ENCODE data around the gene TNFRSF12A. TPM values are rescaled to one million over a fixed set of nuclear protein-coding genes. Genes with fewer than 3 reads are reported as not detected.

TNFRSF12A gene
- total and polyA plus RNA-seq, 2 of the 13 experiments (the other 11 are each of a cell fraction or from before 2014, with no cell fraction given), result 61.9 to 66.0 TPM

DNA sequence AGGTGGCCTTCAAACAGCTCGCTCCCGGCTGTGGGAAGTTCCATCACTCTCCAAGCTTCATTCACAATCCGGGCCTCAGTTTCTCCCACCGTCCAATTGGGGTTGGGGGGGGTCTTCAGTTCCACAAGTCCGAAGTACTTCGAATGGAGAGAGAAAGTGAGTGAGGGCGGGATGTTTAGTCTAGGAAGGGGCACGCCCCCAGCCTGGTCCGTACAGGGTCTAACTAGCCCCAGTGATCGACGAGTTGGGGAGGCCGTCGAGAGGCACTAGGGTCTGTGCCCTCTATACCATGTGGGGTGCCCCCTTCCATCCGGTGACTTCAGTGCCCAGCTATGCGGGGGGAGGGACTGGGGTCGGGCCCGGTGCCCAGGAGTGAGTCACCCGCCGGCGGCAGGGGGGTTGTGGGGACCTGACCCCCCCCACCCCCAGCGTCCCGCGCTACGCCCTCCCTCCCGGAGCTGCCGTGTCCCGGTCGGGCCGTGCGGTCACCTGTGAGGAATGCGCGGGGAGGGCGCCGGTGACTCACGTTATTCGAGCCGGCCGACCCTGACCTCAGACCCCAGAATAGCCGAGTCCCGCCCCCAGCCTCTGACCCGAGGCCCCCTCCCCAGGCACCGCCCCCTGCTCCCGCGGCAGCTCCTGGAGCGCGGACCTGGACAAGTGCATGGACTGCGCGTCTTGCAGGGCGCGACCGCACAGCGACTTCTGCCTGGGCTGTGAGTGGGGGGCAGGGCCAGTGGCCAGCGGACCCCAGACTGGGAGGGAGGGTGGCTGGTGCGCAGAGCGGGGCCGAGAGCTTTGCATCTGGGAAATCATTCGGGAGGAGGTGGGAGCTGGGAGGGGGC lies 658 bp downstream of the TNFRSF12A start (continued):
- TF ChIP-seq, protein P1, sequence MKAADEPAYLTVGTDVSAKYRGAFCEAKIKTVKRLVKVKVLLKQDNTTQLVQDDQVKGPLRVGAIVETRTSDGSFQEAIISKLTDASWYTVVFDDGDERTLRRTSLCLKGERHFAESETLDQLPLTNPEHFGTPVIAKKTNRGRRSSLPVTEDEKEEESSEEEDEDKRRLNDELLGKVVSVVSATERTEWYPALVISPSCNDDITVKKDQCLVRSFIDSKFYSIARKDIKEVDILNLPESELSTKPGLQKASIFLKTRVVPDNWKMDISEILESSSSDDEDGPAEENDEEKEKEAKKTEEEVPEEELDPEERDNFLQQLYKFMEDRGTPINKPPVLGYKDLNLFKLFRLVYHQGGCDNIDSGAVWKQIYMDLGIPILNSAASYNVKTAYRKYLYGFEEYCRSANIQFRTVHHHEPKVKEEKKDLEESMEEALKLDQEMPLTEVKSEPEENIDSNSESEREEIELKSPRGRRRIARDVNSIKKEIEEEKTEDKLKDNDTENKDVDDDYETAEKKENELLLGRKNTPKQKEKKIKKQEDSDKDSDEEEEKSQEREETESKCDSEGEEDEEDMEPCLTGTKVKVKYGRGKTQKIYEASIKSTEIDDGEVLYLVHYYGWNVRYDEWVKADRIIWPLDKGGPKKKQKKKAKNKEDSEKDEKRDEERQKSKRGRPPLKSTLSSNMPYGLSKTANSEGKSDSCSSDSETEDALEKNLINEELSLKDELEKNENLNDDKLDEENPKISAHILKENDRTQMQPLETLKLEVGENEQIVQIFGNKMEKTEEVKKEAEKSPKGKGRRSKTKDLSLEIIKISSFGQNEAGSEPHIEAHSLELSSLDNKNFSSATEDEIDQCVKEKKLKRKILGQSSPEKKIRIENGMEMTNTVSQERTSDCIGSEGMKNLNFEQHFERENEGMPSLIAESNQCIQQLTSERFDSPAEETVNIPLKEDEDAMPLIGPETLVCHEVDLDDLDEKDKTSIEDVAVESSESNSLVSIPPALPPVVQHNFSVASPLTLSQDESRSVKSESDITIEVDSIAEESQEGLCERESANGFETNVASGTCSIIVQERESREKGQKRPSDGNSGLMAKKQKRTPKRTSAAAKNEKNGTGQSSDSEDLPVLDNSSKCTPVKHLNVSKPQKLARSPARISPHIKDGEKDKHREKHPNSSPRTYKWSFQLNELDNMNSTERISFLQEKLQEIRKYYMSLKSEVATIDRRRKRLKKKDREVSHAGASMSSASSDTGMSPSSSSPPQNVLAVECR (CRISPR knock-in tag; IDR thresholded peaks at IDR 0.05; ENCODE audit: borderline replicate concordance), result peak; percentile 63
- TF ChIP-seq ZNF570 (CRISPR knock-in tag; IDR thresholded peaks at IDR 0.05; ENCODE audit: borderline replicate concordance) (0 out of 2 replicates have a peak, but pooled peaks have one; percentile 21), CBFB (CRISPR knock-in tag; IDR thresholded peaks at IDR 0.05) (peak; percentile 45; the same call in 1 of the 2 replicates), HOXA7 (CRISPR knock-in tag; IDR thresholded peaks at IDR 0.05) (no peak), CREB1 (IDR thresholded peaks at IDR 0.05) (peak; percentile 56), CREB1 (CRISPR knock-in tag; IDR thresholded peaks at IDR 0.05) (no peak), U2AF1 (optimal IDR thresholded peaks at IDR 0.05; ENCODE audit: low read depth, low read length) (peak; percentile 61), ATRX (CRISPR knock-in tag; IDR thresholded peaks at IDR 0.05; ENCODE audit: borderline replicate concordance) (no peak), PLRG1 (conservative IDR thresholded peaks at IDR 0.05) (no peak), KLF9 (CRISPR knock-in tag; IDR thresholded peaks at IDR 0.05; ENCODE audit: low read depth) (no peak), ZFP82 (CRISPR knock-in tag; IDR thresholded peaks at IDR 0.05; ENCODE audit: borderline replicate concordance) (no peak), SMC3 (IDR thresholded peaks at IDR 0.05; ENCODE audit: low read length) (no peak), PPARG (CRISPR knock-in tag; conservative IDR thresholded peaks at IDR 0.05) (no peak), ZSCAN21 (CRISPR knock-in tag; IDR thresholded peaks at IDR 0.05; ENCODE audit: borderline replicate concordance) (peak; percentile 65; the same call in 1 of the 2 replicates), STAT5B (CRISPR knock-in tag; IDR thresholded peaks at IDR 0.05) (no peak; the same call in 1 of the 2 replicates), CHD4 (IDR thresholded peaks at IDR 0.05; ENCODE audit: borderline replicate concordance, low read length) (no peak), NFATC3 (CRISPR knock-in tag; IDR thresholded peaks at IDR 0.05) (no peak), ZNF468 (CRISPR knock-in tag; IDR thresholded peaks at IDR 0.05) (no peak), ZFP37 (CRISPR knock-in tag; IDR thresholded peaks at IDR 0.05; ENCODE audit: borderline replicate concordance) (0 out of 2 replicates have a peak, but pooled peaks have one; percentile 28)
- TF ChIP-seq, protein P2, sequence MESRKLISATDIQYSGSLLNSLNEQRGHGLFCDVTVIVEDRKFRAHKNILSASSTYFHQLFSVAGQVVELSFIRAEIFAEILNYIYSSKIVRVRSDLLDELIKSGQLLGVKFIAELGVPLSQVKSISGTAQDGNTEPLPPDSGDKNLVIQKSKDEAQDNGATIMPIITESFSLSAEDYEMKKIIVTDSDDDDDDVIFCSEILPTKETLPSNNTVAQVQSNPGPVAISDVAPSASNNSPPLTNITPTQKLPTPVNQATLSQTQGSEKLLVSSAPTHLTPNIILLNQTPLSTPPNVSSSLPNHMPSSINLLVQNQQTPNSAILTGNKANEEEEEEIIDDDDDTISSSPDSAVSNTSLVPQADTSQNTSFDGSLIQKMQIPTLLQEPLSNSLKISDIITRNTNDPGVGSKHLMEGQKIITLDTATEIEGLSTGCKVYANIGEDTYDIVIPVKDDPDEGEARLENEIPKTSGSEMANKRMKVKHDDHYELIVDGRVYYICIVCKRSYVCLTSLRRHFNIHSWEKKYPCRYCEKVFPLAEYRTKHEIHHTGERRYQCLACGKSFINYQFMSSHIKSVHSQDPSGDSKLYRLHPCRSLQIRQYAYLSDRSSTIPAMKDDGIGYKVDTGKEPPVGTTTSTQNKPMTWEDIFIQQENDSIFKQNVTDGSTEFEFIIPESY (CRISPR knock-in tag; IDR thresholded peaks at IDR 0.05), result no peak
- TF ChIP-seq, protein P3, sequence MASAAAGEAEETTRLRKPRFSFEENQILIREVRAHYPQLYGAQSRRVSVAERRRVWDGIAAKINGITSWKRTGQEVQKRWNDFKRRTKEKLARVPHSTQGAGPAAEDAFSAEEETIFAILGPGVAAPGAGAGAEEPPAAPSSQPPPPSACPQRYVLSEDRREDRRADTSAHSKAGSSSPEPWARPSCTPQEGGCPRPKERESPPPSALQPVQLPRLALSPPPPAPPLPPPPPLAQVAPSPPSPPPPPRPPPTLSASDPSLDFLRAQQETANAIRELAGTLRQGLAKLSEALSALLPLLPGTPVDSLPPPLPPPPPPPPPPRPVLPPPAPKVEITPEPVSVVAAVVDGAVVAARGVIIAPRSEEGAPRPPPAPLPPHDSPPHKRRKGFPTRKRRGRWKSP (CRISPR knock-in tag; IDR thresholded peaks at IDR 0.05), result 0 out of 2 replicates have a peak, but pooled peaks have one; percentile 8
- TF ChIP-seq, protein P4, sequence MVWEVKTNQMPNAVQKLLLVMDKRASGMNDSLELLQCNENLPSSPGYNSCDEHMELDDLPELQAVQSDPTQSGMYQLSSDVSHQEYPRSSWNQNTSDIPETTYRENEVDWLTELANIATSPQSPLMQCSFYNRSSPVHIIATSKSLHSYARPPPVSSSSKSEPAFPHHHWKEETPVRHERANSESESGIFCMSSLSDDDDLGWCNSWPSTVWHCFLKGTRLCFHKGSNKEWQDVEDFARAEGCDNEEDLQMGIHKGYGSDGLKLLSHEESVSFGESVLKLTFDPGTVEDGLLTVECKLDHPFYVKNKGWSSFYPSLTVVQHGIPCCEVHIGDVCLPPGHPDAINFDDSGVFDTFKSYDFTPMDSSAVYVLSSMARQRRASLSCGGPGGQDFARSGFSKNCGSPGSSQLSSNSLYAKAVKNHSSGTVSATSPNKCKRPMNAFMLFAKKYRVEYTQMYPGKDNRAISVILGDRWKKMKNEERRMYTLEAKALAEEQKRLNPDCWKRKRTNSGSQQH (CRISPR knock-in tag; IDR thresholded peaks at IDR 0.05; ENCODE audit: low read depth), result no peak

All from HepG2 (cell line).